Esophagus muscularis mucosa (tissue), 3 donors: ENCODE data around the gene AGAP1.

Experiments
- CTCF ChIP-seq, 3 experiments: fragments of 200-600 bp in 2 of 3; fragments of 450-650 bp in 1 of 3; sonication (generic) in 2 of 3; IDR thresholded peaks; one replicate each; pipeline ENCODE4 v1.5.1; 2017 to 2019; ENCODE audit warnings: antibody characterized with exemption in 3 of 3, mild to moderate bottlenecking in 2 of 3, moderate library complexity in 1 of 3
- POLR2AphosphoS5 ChIP-seq, 2 donors: sonication (generic); formaldehyde crosslinking; IDR thresholded peaks; one replicate each; pipeline ENCODE4 v1.6.1; 2017; ENCODE audit warnings: antibody characterized with exemption in 2 of 2

GRCh38 chr2:235619544-235619943 lies 125.7 kb downstream of the AGAP1 start:
- TF ChIP-seq CTCF (IDR thresholded peaks at IDR 0.05) (no peak), POLR2AphosphoS5 (IDR thresholded peaks at IDR 0.05) (no peak)
